HG03066 (cell line): ENCODE results near the gene LMNA.
"Not testable (repeated sequence)": the region's sequence is repeated elsewhere in the genome, so short reads cannot be mapped to it uniquely, and the experiment has no call there.

Experiments used
- ATAC-seq: cut with Tn5 transposase; IDR thresholded peaks from one replicate; pipeline ENCODE4 v1.9.1; 2021; ENCODE audit warnings: low read depth; ENCODE audit not compliant: unreplicated experiment

Gene LMNA

GRCh38 chr1:156155756-156156510 is 41.4 kb downstream of the LMNA start:
- ATAC-seq: no peak

- ATAC-seq: no peak
Measured at GRCh38 chr1:156157506-156157905, 43.0 kb downstream of the LMNA start.

- no peak for ATAC-seq
Measured at GRCh38 chr1:156157966-156158365, 43.5 kb downstream of the LMNA start.

GRCh38 chr1:156160000-156160742 is 45.7 kb downstream of the LMNA start:
- ATAC-seq: no peak

GRCh38 chr1:156160743-156161171 is 46.2 kb downstream of the LMNA start:
- ATAC-seq: no peak

GRCh38 chr1:156162430-156163037 is 48.0 kb downstream of the LMNA start:
- ATAC-seq: no peak

GRCh38 chr1:156163712-156164111 is 49.2 kb downstream of the LMNA start:
- ATAC-seq: no peak

- ATAC-seq: no peak
Measured at GRCh38 chr1:156164125-156164831, 49.8 kb downstream of the LMNA start.

GRCh38 chr1:156165083-156165482 is 50.6 kb downstream of the LMNA start:
- no peak for ATAC-seq

- ATAC-seq: no peak
Measured at GRCh38 chr1:156167536-156167935, 53.0 kb downstream of the LMNA start.

GRCh38 chr1:156172696-156173470 is 58.4 kb downstream of the LMNA start:
- ATAC-seq: no peak

GRCh38 chr1:156176610-156177210 is 62.2 kb downstream of the LMNA start:
- ATAC-seq: no peak

GRCh38 chr1:156177919-156178654 is 63.6 kb downstream of the LMNA start:
- ATAC-seq: no peak

GRCh38 chr1:156180471-156180870 is 66.0 kb downstream of the LMNA start:
- ATAC-seq: no peak

- ATAC-seq: not testable (repeated sequence)
Measured at GRCh38 chr1:156181391-156181924, 66.9 kb downstream of the LMNA start.

- not testable (repeated sequence) for ATAC-seq
Measured at GRCh38 chr1:156182010-156182779, 67.7 kb downstream of the LMNA start.

- not testable (repeated sequence) for ATAC-seq
Measured at GRCh38 chr1:156186347-156187177, 72.1 kb downstream of the LMNA start.
